Upper lobe of left lung (tissue), 6 donors: Measurements from ENCODE around the gene TTLL10. TPM values are rescaled to one million over a fixed set of nuclear protein-coding genes. Genes with fewer than 3 reads are reported as not detected.
A peak's percentile ranks its signal among the peaks of the same experiment; 100 is the strongest.

Source experiments
- ATAC-seq, 2 donors: fragments of 200-7000 bp; cut with Tn5 transposase; one replicate each; pipeline ENCODE4 v1.9.1; 2022; ENCODE audit warnings: mild to moderate bottlenecking in 2 of 2, moderate library complexity in 2 of 2; ENCODE audit not compliant: low FRiP score in 2 of 2
- DNase-seq, 2 donors: peaks; one replicate each; pipeline ENCODE4 v3.0.0-alpha.2; 2019 to 2020
- H3K27ac ChIP-seq, 4 donors: fragments of 200-600 bp; sonication (generic); one replicate each; pipeline ENCODE4 v1.5.1; 2016 to 2019
- H3K27me3 ChIP-seq, 4 donors: fragments of 200-600 bp; sonication (generic); one replicate each; pipeline ENCODE4 v1.5.1; 2017 to 2019
- H3K36me3 ChIP-seq, 4 donors: fragments of 200-600 bp; sonication (generic); one replicate each; pipeline ENCODE4 v1.5.1; 2016 to 2019
- H3K4me1 ChIP-seq, 4 donors: fragments of 200-600 bp; sonication (generic); one replicate each; pipeline ENCODE4 v1.5.1; 2018 to 2019
- H3K4me3 ChIP-seq, 4 donors: fragments of 200-600 bp; sonication (generic); one replicate each; pipeline ENCODE4 v1.5.1; 2017 to 2019; ENCODE audit warnings: mild to moderate bottlenecking in 2 of 4, moderate library complexity in 1 of 4
- H3K9me3 ChIP-seq, 4 donors: fragments of 200-600 bp; sonication (generic); one replicate each; pipeline ENCODE4 v1.5.1; 2018 to 2019
- CTCF ChIP-seq, 6 experiments: fragments of 450-650 bp in 4 of 6; fragments of 200-600 bp in 2 of 6; sonication (generic) in 2 of 6; IDR thresholded peaks; one replicate each; pipeline ENCODE4 v1.5.1; 2016 to 2019; ENCODE audit warnings: antibody characterized with exemption in 6 of 6
- EP300 ChIP-seq, 4 donors: sonication (generic); formaldehyde crosslinking; IDR thresholded peaks; one replicate each; pipeline ENCODE4 v1.5.1; 2017; ENCODE audit warnings: antibody characterized with exemption in 4 of 4, control low read depth in 2 of 4
- POLR2A ChIP-seq, 4 donors: fragments of 450-650 bp; IDR thresholded peaks; one replicate each; pipeline ENCODE4 v1.5.1; 2016 to 2017; ENCODE audit warnings: antibody characterized with exemption in 4 of 4, mild to moderate bottlenecking in 2 of 4
- POLR2AphosphoS5 ChIP-seq, 2 donors: sonication (generic); formaldehyde crosslinking; IDR thresholded peaks; one replicate each; pipeline ENCODE4 v1.5.1; 2017; ENCODE audit warnings: antibody characterized with exemption in 2 of 2
- WGBS, 2 donors: methylation state at CpG; one replicate each; pipeline ENCODE4 v1.1.5; 2017 to 2018; 5-methylcytosine and 5-hydroxymethylcytosine counted together
- total RNA-seq, 6 donors: library from RNA; depleted of rRNA in 4 of 6; stranded (reverse); fragments of >200 nt in 4 of 6; gene quantifications; one replicate each; pipeline versions ENCODE4 v1.1.0 to v1.2.1, GENCODE V29; 2016 to 2021
- donor health status: DM: no; HTN: no; CAD: no; lungs with moderate emphysema.
- donor health status: DM: no; HTN: yes; CAD: no; lungs with severe emphysema.

The TTLL10 gene
- total RNA-seq, 6 donors from 2014 or later: 0.86 to 14.5 (median 5.8) TPM

- no peak overlapping the region for H3K27ac ChIP-seq
- no peak for ATAC-seq
- H3K4me3 ChIP-seq: no peak overlapping the region
- WGBS, 2 donors: 96 to 97% methylated on average over 15 of the region's 15 CpGs
- H3K9me3 ChIP-seq: peaks cover 0 to 3% (median 0%) of the 10 kb centered on the region in 4 donors
- DNase-seq: no peak
- TF ChIP-seq EP300 (IDR thresholded peaks at IDR 0.05): no peak
- TF ChIP-seq POLR2A (IDR thresholded peaks at IDR 0.05): no peak
- no peak for TF ChIP-seq POLR2AphosphoS5 (IDR thresholded peaks at IDR 0.05)
- TF ChIP-seq CTCF (IDR thresholded peaks at IDR 0.05): no peak
- peaks cover under 1 to 5% (median 3%) of the 10 kb centered on the region in 4 donors for H3K36me3 ChIP-seq
- peaks cover 0 to 13% (median 4%) of the 10 kb centered on the region in 4 donors for H3K27me3 ChIP-seq
- peaks cover 32 to 68% (median 39%) of the 10 kb centered on the region in 4 donors for H3K4me1 ChIP-seq
These were observed 59.9 kb downstream of the TTLL10 start for GRCh38 chr1:1233567-1233892.

- 95 to 96% methylated on average over 21 to 27 of the region's 28 CpGs for WGBS, 2 donors
- Histone ChIP-seq H3K4me3 (no peak overlapping the region), H3K4me1 (peaks cover 32 to 66% (median 39%) of the 10 kb centered on the region in 4 donors), H3K27me3 (peaks cover 0 to 20% (median 8%) of the 10 kb centered on the region in 4 donors), H3K9me3 (peaks cover 0 to 3% (median 0%) of the 10 kb centered on the region in 4 donors), H3K36me3 (no peaks in the 10 kb centered on the region), H3K27ac (no peak overlapping the region)
- DNase-seq (peak in 1 of 2 donors; percentile 45), ATAC-seq (no peak)
- TF ChIP-seq EP300 (IDR thresholded peaks at IDR 0.05) (no peak), POLR2A (IDR thresholded peaks at IDR 0.05) (no peak), POLR2AphosphoS5 (IDR thresholded peaks at IDR 0.05) (no peak), CTCF (IDR thresholded peaks at IDR 0.05) (no peak)
These were observed 60.6 kb downstream of the TTLL10 start for GRCh38 chr1:1234180-1234808.

- 90 to 97% methylated on average over 20 to 27 of the region's 27 CpGs for whole genome bisulfite sequencing, 2 donors
- Histone ChIP-seq H3K27me3 (peaks cover 0 to 29% (median 11%) of the 10 kb centered on the region in 4 donors), H3K27ac (no peak overlapping the region), H3K4me1 (peaks cover 24 to 57% (median 31%) of the 10 kb centered on the region in 4 donors), H3K36me3 (no peaks in the 10 kb centered on the region), H3K9me3 (peaks cover 0 to 3% (median 0%) of the 10 kb centered on the region in 4 donors), H3K4me3 (no peak overlapping the region)
- no peak for TF ChIP-seq EP300 (IDR thresholded peaks at IDR 0.05)
- TF ChIP-seq CTCF (IDR thresholded peaks at IDR 0.05): no peak
- no peak for TF ChIP-seq POLR2A (IDR thresholded peaks at IDR 0.05)
- no peak for TF ChIP-seq POLR2AphosphoS5 (IDR thresholded peaks at IDR 0.05)
- DNase-seq (peak in 1 of 2 donors; percentile 80), ATAC-seq (no peak)
These were observed 61.5 kb downstream of the TTLL10 start for GRCh38 chr1:1235016-1235744.

GRCh38 chr1:1236176-1236763 is 62.6 kb downstream of the TTLL10 start:
- 89 to 93% methylated on average over 7 to 22 of the region's 22 CpGs for WGBS, 2 donors
- Histone ChIP-seq H3K36me3 (no peaks in the 10 kb centered on the region), H3K4me3 (no peak overlapping the region), H3K4me1 (peaks cover 15 to 47% (median 21%) of the 10 kb centered on the region in 4 donors), H3K9me3 (peaks cover 0 to 3% (median 0%) of the 10 kb centered on the region in 4 donors), H3K27ac (no peak overlapping the region), H3K27me3 (peaks cover 0 to 30% (median 11%) of the 10 kb centered on the region in 4 donors)
- no peak for TF ChIP-seq CTCF (IDR thresholded peaks at IDR 0.05)
- TF ChIP-seq POLR2AphosphoS5 (IDR thresholded peaks at IDR 0.05): no peak
- no peak for TF ChIP-seq EP300 (IDR thresholded peaks at IDR 0.05)
- no peak for TF ChIP-seq POLR2A (IDR thresholded peaks at IDR 0.05)
- ATAC-seq (no peak), DNase-seq (peak in 1 of 2 donors; percentile 74)
